Effector CD8-positive, alpha-beta T cell (primary cell): ENCODE results near the gene FAM162A.

Source experiments
- DNase-seq: peaks from one replicate; lab custom pipeline; 2025; lab: John Stamatoyannopoulos, UW

Gene FAM162A

GRCh38 chr3:122387709-122388108 is 3.7 kb downstream of the FAM162A start:
- DNase-seq: no peak

DNA sequence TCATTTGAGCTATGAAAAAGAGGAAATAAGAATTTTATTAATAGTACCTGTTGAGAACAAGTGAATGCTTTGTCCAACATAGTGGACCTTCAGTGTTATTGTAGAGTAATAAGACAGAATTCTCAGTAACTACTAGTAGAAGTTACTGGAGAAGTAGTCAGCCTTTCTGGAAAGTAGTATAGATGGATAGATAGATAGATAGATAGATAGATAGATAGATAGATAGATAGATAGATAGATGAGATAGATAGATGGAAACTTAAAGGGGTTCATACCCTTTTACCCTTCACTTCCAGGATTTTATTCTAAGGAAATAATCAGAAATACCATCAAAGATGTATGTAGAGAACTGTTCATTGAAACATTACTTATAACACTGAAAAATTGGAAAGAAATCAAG is 5.2 kb downstream of the FAM162A start:
- DNase-seq: no peak

DNA sequence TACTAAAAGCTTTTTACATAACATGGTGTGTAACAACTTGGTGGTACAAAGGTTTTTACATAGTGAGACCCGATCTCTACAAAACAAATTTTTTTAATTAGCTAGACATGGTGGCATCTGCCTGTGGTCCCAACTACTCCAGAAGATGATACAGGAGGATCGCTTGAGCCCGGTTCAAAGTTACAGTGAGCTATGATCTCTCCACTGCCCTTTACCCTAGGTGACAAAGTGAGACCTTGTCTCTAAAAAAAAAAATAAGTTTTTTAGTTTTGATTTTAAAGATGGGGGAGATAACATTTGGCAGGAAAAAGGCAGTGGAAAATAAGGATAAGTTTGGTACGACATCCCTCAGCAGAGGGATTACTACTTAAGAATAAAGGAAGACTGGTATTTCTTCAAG is 5.9 kb downstream of the FAM162A start:
- no peak for DNase-seq

- no peak for DNase-seq
Observed at GRCh38 chr3:122390665-122391064, 6.7 kb downstream of the FAM162A start.

DNA sequence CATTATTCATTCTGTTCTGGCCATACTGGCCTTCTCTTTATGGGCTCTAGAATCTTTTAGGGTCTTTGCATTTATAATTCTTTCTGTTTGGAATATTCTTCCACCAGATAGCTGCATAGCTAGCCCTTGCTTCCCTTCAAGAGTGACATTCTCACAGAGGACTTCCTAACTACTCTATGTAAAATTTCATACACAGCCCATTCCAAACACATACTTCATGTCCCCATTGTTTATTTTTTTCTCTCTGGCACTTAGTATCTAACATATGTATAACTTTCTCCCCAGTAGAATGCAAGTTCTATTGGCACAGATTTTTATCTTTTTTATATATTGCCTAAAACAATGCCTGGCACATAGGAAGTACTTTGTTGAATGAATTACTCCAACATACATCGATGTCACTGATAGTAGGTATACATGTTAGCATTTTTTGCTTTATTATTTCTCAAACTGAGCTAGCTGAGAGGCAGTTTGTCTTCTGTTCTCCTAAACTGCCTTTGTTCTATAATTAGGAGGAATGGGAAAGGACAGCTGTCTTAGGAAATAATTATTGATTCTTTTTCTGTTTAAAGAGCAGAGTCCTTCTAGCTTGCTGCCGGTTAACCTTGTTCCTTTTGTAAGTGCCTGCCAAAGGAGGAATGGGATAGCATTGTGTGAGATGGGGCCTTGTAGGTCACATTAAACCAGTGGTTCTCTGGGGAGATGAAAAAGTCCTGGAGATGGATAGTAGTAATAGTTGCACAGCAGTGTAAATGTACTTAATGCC is 7.9 kb downstream of the FAM162A start:
- no peak for DNase-seq

- DNase-seq: no peak
Observed at GRCh38 chr3:122392868-122393844, 9.2 kb downstream of the FAM162A start.

- no peak for DNase-seq
Observed at GRCh38 chr3:122394173-122394572, 10.2 kb downstream of the FAM162A start.

DNA sequence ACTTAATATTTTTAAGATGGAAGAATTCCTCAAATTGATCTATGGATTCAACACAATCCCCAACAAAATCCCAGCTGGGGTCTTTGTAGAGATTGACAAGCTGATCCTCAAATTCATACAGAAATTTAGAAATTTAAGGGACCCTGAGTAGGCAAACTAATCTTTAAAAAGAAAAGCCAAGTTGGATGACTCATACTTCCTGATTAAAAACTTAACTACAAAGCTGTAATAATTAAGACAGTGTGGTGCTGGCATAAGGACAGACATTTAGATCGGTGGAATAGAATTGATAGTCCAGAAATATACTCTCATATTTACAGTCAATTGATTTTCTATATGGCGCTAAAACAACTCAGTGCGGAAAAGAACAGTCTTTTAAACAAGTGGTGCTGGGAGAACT is 11.6 kb downstream of the FAM162A start:
- DNase-seq: no peak

DNA sequence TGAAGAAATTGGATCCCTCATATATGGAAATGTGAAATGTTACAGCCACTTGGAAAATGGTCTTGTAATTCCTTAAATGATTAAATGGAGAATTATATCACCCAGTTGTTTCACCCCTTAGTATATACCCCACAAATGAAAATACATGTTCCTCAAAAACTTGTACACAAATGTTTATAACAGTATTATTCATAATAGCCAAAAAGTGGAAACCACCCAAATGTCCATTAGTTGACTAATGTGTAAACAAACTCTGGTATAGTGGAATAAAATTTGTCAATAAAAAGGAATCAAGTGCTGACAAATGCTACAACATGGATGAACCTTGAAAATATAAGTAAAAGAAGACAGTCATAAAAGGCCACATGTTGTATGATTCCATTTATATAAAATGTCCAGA is 12.5 kb downstream of the FAM162A start:
- no peak for DNase-seq

- no peak for DNase-seq
Observed at GRCh38 chr3:122397201-122397600, 13.2 kb downstream of the FAM162A start.

DNA sequence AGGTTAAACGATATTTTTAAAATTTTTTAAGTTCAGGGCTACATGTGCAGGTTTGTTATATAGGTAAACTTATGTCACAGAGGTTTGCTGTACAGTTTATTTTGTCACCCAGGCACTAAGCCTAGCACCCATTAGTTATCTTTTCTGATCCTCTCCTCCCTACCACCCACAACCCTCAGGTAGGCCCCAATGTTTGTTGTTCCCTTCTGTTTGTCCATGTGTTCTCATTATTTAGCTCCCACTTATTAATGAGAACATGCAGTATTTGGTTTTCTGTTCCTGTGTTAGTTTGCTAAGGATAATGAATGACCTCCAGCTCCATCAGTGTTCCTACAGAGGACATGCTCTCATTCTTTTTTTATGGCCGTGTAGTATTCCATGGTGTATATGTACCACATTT is 14.9 kb downstream of the FAM162A start:
- no peak for DNase-seq

- no peak for DNase-seq
Observed at GRCh38 chr3:122403489-122403888, 19.5 kb downstream of the FAM162A start.

DNA sequence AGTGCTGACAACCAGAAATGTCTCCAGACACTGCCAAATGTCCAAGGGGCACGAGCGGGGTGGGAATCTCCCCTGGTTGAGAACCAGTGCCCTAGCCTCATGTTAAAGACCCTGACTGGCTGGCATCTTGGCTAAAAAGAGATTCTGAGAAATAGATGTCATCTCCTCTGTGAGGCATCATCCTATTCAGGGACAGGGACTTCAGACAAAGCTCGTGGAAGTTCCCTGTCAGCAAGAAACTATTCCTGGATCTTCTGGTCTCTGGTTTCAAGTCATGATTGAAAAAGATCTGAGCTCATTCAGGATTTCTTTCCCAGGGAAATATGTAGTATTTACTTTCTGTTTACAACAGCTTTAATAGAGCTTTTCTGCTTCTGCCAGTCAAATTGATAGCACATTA is 21.0 kb downstream of the FAM162A start:
- DNase-seq: no peak

DNA sequence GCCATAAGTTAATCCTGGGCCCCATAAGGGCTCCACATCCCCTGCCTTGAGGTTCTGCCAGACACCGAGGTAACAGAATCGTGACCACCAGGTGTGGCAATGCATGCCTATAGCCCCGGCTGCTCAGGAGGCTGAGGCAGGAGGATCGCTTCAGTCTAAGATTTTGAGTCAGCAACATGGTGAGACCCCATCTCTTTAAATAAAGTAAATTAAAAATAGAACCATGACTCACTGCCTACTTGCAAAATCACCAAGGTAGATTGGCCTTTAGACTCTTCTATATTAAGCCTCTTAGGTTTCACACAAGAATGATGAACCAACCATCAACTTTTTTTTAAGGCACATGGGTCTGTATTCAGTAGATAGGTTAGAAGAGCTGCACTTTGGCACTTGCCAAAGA is 22.2 kb downstream of the FAM162A start:
- no peak for DNase-seq

DNA sequence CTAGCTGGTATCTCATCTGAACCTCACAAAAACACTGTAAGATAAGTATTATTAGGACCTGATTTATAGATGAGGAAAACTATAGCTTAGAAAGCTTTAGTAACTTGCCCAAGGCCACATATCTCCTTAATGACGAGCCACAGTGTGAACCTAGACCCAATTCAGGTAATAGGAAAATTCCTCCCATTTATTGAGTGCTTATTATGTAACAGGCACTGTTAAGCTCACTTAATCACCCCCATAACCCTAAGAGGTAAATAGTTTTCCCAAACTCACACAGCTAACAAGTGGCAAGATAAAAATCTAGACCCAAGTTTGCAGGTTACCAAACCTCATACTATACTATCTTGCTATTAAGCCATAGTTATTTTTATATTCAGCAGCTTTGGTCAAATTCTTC is 24.0 kb downstream of the FAM162A start:
- no peak for DNase-seq

DNA sequence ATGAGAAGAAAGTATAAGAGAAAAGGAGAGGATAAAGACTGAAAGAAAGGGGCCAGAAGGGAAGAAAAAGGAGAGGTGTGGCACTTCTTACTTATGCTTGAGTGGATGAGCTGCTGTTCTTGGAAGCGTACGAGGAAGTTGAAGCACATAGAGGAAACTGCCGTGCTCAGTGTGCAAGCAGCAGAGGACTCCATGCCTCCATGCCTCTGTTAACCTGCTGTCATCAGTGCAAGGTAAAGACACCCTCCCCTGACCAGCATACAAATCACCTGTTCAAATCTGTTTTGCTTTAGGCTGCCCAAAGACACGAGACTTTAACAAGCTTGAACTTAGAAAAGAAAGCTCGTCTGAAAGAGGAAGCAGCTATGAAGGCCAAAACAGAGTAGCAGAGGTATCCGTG is 25.5 kb downstream of the FAM162A start:
- DNase-seq: no peak

- DNase-seq: no peak
Observed at GRCh38 chr3:122410111-122410510, 26.1 kb downstream of the FAM162A start.

- DNase-seq: no peak
Observed at GRCh38 chr3:122410639-122411038, 26.7 kb downstream of the FAM162A start.

- no peak for DNase-seq
Observed at GRCh38 chr3:122414391-122414790, 30.4 kb downstream of the FAM162A start.

- no peak for DNase-seq
Observed at GRCh38 chr3:122415104-122415744, 31.2 kb downstream of the FAM162A start.

- no peak for DNase-seq
Observed at GRCh38 chr3:122415762-122416654, 32.0 kb downstream of the FAM162A start, which contains the start of gene WDR5B. Gene WDR5B (minus strand): TSS chr3:122416062. CDS start chr3:122415528, 534 bp downstream.
